Measurements from ENCODE around the gene BCAR3. TPM values are rescaled to one million over a fixed set of nuclear protein-coding genes. Genes with fewer than 3 reads are reported as not detected.
"Not testable (repeated sequence)": the region's sequence is repeated elsewhere in the genome, so short reads cannot be mapped to it uniquely, and the experiment has no call there.

BCAR3 gene
- total RNA-seq, 2 donors from 2014 or later = 7.9 to 10.9 TPM

- DNase-seq (no peak), ATAC-seq (no peak)
- Histone ChIP-seq H3K27me3 (no peaks in the 10 kb centered on the region), H3K27ac (no peak overlapping the region), H3K4me1 (peaks cover 23% of the 10 kb centered on the region), H3K4me3 (no peak overlapping the region), H3K36me3 (replicated peaks in 1 of 2; ENCODE audit: insufficient read depth in 1 of 2, low read depth in 2 of 2) (no peaks in the 10 kb centered on the region), H3K9me3 (no peaks in the 10 kb centered on the region)
- 83 to 89% methylated on average over 2 of the region's 2 CpGs for WGBS, 2 donors
- intact Hi-C loops (cut with DNase I) = no loop called here
- TF ChIP-seq POLR2A (IDR thresholded peaks at IDR 0.05) = no peak
- TF ChIP-seq, protein P1, sequence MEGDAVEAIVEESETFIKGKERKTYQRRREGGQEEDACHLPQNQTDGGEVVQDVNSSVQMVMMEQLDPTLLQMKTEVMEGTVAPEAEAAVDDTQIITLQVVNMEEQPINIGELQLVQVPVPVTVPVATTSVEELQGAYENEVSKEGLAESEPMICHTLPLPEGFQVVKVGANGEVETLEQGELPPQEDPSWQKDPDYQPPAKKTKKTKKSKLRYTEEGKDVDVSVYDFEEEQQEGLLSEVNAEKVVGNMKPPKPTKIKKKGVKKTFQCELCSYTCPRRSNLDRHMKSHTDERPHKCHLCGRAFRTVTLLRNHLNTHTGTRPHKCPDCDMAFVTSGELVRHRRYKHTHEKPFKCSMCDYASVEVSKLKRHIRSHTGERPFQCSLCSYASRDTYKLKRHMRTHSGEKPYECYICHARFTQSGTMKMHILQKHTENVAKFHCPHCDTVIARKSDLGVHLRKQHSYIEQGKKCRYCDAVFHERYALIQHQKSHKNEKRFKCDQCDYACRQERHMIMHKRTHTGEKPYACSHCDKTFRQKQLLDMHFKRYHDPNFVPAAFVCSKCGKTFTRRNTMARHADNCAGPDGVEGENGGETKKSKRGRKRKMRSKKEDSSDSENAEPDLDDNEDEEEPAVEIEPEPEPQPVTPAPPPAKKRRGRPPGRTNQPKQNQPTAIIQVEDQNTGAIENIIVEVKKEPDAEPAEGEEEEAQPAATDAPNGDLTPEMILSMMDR (IDR thresholded peaks at IDR 0.05) = no peak
These were observed 122.6 kb downstream of the BCAR3 start for GRCh38 chr1:93559045-93559444.

GRCh38 chr1:93556291-93556690 lies 125.3 kb downstream of the BCAR3 start:
- whole genome bisulfite sequencing, 2 donors = 44 to 69% methylated on average over 2 of the region's 2 CpGs
- intact Hi-C loops (cut with DNase I) = no loop called here
- ATAC-seq (no peak), DNase-seq (peak; percentile 51 to 68 (median 62))
- no peak for TF ChIP-seq POLR2A (IDR thresholded peaks at IDR 0.05)
- TF ChIP-seq, protein P1 (IDR thresholded peaks at IDR 0.05) = no peak
- H3K27ac ChIP-seq = no peak overlapping the region
- H3K9me3 ChIP-seq = no peaks in the 10 kb centered on the region
- H3K4me1 ChIP-seq = peaks cover 45% of the 10 kb centered on the region
- no peak overlapping the region for H3K4me3 ChIP-seq
- H3K36me3 ChIP-seq (replicated peaks in 1 of 2; ENCODE audit: insufficient read depth in 1 of 2, low read depth in 2 of 2) = no peaks in the 10 kb centered on the region
- H3K27me3 ChIP-seq = no peaks in the 10 kb centered on the region

DNA sequence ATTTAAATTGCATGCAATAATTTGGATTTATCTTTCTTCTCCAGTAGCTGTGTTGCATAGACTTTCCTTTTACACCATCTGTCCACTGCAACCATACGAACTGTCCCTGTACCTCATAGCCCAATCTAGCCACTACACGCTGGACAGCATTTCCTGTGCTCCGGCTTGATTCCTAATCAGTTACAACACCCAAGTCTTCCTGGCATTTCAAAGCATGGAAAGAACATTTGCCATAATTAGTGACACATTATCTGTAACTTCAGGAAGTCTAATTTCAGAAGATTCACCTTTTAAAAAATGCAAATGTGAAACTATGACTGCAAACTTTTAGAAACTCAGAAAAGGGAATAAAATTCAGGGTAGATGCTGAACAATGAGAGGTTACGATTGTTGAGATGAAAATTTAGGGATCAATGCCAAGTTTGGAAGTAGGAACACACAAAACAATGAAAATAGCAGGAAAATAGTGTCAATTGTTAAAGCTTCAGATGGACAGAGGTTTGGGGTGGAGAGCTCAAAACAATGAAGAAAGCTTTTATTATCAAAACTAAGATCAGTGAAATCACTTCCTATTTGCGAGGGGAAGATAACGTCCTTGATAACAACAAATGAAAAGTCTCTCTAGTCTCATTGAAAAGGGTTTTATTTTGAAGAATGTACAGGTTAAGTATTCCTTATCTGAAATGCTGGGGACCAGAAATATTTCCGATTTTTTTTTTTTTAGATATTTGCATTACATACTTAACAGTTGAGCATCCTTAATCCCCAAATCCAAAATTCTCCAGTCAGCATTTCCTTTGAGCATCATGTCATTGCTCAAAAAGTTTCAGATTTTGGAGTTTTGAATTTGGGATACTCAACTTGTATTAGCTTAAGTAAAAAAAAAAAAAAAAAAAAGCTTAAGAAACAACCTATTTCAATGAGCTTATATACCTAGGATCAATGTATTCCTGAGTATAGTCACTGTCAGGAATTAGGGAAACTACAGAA lies 126.5 kb downstream of the BCAR3 start:
- ATAC-seq (peak; percentile 30), DNase-seq (no peak)
- peaks cover 45% of the 10 kb centered on the region for H3K4me1 ChIP-seq
- no peaks in the 10 kb centered on the region for H3K9me3 ChIP-seq
- intact Hi-C loops (cut with DNase I) = no loop called here
- no peak overlapping the region for H3K4me3 ChIP-seq
- no peak for TF ChIP-seq POLR2A (IDR thresholded peaks at IDR 0.05)
- TF ChIP-seq, protein P1 (IDR thresholded peaks at IDR 0.05) = no peak
- H3K36me3 ChIP-seq (replicated peaks in 1 of 2; ENCODE audit: insufficient read depth in 1 of 2, low read depth in 2 of 2) = no peaks in the 10 kb centered on the region
- H3K27ac ChIP-seq = peak overlapping the region in 3 of 4 donors; percentile 17 to 80 (median 52)
- H3K27me3 ChIP-seq = no peaks in the 10 kb centered on the region
- 25 to 31% methylated on average over 7 of the region's 7 CpGs for WGBS, 2 donors

- peaks cover 45% of the 10 kb centered on the region for H3K4me1 ChIP-seq
- intact Hi-C loops (cut with DNase I); H3K4me3 ChIP-seq; H3K27me3 ChIP-seq; H3K9me3 ChIP-seq; H3K36me3 ChIP-seq (replicated peaks in 1 of 2; ENCODE audit: insufficient read depth in 1 of 2, low read depth in 2 of 2): not testable (repeated sequence)
- peak; percentile 83 for ATAC-seq
- DNase-seq = peak; percentile 47 to 87 (median 66)
- H3K27ac ChIP-seq = peak overlapping the region; percentile 17 to 80 (median 60)
- 29 to 33% methylated on average over 4 of the region's 4 CpGs for WGBS, 2 donors
These were observed 127.6 kb downstream of the BCAR3 start for GRCh38 chr1:93553886-93554490.

DNA sequence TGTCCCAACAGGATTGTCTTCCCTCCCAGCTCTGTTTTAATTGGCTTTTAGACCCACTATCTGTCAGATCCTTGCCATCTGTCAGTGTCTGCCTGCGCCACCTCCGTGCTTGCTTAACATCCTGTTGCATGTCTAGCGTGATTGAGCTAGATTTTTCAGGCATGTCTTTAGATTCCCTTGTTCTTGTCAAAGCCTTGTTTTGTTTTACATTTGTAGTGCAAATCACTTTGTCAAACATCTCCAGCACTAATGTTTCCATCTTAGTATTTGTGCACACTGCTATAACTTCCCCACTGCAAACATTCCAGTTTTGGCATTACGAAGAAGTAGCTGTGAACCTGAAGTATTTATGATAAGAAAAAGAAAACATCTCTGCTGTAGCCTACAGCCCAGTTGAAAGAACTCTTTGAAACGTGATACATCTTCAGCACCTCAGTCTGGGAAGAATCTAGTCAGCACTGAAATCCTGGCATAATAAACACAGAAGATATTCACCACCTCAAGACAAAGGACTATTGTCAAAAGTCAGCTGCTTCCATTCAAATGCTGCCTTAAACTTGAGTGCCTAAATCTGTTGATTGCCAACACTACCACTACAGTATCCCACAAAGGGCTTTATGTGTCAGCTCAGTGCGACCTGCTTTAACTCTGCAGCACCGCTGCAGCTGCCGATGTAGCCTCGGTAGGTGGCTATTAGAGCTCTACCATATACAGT lies 128.7 kb downstream of the BCAR3 start:
- DNase-seq (no peak), ATAC-seq (peak; percentile 22)
- H3K4me1 ChIP-seq = peaks cover 45% of the 10 kb centered on the region
- H3K4me3 ChIP-seq = no peak overlapping the region
- H3K27me3 ChIP-seq = no peaks in the 10 kb centered on the region
- intact Hi-C loops (cut with DNase I) = no loop called here
- peak overlapping the region; percentile 17 to 80 (median 56) for H3K27ac ChIP-seq
- no peak for TF ChIP-seq POLR2A (IDR thresholded peaks at IDR 0.05)
- TF ChIP-seq, protein P1 (IDR thresholded peaks at IDR 0.05) = no peak
- H3K9me3 ChIP-seq = no peaks in the 10 kb centered on the region
- H3K36me3 ChIP-seq (replicated peaks in 1 of 2; ENCODE audit: insufficient read depth in 1 of 2, low read depth in 2 of 2) = peaks cover 0 to 4% of the 10 kb centered on the region in 2 donors
- 36 to 37% methylated on average over 9 of the region's 9 CpGs for WGBS, 2 donors
